GM18505 (cell line): ENCODE measurements around the gene IQGAP3.

Source experiments
- ATAC-seq: cut with Tn5 transposase; IDR thresholded peaks from one replicate; pipeline ENCODE4 v1.9.1; 2021; ENCODE audit not compliant: unreplicated experiment
- POLR2A ChIP-seq: IDR thresholded peaks from 4 replicates; pipeline ENCODE4 v1.6.1; 2011; ENCODE audit warnings: borderline replicate concordance; ENCODE audit not compliant: insufficient read depth, insufficient read length; ENCODE audit errors: extremely low read depth

The IQGAP3 gene

DNA sequence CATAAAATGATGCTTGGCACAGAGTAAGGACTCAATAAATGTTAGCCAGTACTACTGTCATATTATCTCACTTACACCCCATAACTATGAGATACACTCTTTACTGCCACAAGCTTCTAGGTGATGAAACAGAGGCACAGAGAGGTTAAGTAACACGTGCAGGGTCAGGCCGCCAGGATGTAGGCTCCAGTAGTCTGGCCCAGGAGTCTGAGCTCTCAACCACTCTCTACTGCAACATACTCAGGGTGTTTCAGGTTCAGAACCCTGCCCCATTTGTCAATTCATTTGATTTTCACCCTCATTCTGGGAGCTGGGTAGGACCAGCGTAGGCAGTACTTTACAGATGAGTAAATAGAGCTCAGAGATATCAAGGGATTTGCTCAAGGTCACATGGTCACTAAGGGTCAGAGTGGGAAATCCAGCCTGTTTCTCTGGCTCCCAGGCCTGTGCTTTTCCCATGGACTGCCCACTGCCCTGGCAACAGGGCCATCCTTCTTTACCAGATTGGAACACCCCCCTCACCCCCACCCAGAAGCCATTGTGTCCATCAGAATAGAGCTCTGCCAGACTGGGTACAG, 21.2 kb downstream of the IQGAP3 start:
- no peak for TF ChIP-seq POLR2A
- no peak for ATAC-seq

DNA sequence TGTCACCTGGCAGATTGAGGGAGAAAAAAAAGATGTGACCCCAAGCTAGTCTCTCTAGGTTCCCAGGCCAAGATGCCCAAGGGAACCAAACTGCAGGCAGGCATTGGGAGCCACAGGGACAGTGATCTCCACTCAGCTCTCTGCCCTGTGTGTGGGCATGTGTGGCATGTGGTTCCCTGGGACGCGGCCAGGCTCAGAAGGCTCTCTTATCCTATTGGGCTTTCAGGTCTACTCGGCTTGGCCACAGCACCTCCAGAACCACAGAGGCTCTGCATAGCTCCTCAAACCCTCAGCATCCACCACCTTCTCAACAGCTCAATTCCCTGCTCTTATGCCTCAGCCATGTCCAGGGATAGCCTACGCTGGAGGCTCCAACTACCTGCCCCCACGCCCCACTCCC, 22.0 kb downstream of the IQGAP3 start:
- no peak for TF ChIP-seq POLR2A

DNA sequence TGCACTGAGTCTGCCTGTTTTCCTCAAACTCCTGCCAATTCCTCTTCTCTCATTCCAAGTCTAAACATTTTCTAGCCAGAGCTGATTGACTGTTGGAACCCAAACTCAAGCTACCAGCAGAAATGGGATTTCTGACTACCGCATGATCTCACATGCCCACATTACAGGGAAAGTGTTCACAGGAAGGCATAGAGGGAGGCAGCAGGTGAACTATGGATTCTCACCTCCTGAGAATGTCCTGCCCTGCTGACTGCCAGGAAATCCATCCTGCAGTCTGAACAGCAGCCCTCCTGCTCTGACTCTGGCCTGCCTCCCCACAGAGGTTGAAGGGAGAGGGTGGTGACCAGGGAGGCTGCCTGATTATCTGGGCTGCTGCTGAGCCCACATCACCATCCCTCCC, 22.5 kb downstream of the IQGAP3 start:
- no peak for ATAC-seq
- no peak for TF ChIP-seq POLR2A

More for the DNA sequence above, 22.0 kb downstream of the IQGAP3 start:
- ATAC-seq: no peak

DNA sequence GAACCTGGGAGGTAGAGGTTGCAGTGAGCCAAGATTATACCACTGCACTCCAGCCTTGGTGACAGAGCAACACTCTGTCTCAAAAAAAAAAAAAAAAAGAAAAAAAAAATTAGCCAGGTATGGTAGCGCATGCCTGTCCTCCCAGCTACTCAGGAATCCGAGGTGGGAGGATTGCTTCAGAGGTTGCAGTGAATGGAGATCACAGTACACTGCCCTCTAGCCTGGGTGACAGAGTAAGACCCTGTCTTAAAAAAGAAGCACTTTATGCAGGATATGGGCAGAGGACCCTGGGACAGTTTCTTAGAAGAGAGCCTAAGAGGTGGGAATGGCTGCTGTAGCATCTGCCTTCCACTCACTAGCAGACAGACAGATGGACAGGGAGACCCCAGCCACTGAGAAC, 23.0 kb downstream of the IQGAP3 start:
- no peak for TF ChIP-seq POLR2A
- no peak for ATAC-seq

DNA sequence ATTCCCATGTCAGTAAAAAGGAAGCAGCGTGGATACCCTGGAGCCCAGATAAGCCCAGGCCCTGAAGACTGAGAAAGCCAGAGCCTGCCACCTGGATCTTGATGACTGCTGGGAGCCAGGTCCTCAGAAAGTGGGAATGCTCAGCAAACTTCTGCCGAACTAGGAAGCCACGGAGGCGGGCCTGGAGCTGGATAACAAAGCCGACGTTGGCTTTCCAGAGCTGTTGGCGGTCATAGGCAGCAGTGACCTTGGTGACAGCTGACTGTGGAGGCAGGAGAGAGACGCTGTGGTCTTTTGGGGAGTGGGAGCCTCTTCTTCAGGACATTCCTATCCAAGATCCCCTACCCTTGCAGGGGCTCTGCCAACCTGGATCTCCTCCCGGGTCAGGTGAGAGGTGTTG, 24.4 kb downstream of the IQGAP3 start:
- no peak for ATAC-seq
- TF ChIP-seq POLR2A: no peak

DNA sequence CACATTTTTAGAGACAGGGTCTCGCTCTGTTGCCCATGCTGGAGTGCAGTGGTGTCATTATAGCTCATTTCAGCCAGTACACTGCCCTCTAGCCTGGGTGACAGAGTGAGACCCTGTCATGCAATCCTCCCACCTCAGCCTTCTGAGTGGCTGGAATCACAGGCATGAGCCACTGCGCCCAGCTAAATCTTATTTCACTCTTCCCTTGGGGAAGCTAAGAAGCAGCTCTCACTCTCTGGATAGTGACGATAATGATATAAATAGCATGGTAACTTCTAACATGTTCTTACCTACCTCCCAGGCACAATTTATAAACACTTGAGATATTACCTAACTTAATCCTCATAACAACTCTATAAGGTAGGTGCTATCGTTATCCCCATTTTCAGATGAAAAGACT, 24.9 kb downstream of the IQGAP3 start:
- no peak for TF ChIP-seq POLR2A
- no peak for ATAC-seq

DNA sequence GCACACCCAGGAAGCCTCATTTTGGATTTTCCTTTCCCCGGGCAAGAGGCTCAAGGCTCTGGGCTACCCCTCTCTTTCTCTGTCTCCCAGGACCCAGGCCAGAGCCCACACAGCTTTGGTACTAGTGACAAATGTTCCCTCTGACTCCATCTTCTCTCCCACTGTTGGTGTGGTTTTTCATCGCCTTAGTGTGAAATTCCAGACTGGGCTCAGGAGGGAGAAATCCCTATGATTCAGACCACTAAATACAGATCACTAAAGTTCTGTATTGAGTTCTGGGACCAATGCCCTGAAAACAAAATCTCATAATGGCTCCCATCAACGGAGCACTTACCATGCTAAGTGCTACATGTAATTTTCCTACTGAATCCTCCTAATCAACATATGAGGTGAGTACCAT, 26.1 kb downstream of the IQGAP3 start:
- no peak for TF ChIP-seq POLR2A
- ATAC-seq: no peak

DNA sequence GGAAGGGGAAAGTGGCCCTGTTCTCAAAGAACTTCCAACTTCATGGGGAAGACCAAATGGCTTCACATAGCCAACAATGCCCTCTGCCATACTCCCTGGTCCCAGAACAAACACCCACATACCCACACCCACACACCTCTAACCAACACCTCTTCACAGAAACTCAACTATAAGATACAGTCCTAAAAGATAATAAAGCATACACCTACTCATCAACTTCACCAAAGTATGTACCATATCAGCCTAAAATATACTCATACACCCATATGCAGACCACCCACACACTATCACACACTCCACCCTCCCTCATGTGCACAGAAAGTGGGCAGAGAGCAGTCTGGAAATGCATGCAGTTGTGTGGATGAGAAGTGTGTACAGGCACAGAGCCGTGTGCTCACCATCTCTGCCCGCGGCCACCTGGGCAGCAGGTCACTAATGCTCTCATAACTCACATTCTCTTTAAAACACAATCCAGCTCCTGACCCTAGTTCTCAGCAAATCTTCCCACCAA, 27.7 kb downstream of the IQGAP3 start:
- ATAC-seq: no peak
- TF ChIP-seq POLR2A: no peak

DNA sequence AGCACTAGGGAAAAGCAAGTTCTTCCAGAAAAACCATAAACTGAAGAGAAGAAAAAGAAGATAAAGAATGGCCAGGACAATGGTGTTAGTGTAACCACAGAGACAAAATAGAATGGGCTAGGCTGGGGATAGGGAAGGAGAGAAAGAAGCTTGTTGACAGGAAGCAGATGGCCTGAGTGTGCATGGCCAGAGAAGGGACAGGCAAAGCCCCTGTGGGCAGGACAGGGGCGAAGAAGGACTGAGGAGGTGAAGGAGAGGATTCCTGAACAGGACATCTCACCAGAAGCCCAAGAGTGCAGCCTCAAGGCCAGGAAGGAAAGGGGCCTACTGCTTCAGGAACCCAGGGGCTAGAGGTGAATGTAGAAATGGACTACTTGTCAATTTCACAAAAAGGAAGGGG, 29.3 kb downstream of the IQGAP3 start:
- ATAC-seq: no peak

DNA sequence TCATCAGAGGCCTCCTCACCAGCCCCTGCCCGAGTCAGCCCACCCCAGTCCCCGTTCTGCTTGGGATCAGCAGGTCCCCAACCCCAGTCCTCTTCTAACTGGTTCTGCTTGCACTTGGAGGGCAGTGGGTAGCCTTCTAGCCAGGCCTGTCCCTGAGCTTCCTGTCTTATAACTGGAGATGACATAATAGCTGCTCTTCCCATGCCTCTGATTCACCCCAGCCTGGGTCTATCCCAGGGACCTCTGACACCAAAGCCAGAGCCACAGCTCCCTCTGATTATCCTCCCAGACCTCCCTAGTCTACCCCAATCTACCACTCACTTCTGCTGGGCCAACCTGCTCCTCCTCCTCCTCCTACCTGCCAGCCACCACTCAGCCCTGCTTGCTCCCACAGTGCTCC, 31.4 kb downstream of the IQGAP3 start:
- TF ChIP-seq POLR2A: no peak
- ATAC-seq: no peak

More for the DNA sequence above, 29.3 kb downstream of the IQGAP3 start:
- TF ChIP-seq POLR2A: no peak

DNA sequence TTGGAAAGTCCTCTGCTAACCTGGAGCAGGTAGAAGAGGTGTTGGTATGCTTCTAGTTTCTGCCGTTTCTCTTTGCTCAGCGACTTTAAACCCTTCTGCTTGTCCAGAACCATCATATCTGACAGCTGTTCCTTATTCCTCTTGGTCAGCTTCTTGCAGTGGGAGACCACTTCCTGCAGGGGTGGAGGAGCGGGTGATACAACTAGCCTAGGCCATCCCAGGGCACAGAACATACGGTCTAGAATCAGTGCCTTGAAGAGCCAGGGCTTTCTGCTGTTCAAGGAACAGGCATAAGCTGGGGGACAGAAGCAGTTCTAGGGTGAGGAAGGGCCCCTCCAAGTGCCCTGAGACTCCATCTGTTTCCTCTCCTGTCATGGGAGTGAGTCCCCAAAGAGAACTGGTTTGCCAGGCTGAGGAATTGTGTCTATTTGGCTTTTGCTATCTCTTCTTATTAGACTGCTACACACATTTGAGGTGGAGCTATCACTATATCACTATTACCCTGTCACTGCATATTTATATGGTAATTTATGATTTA, 32.5 kb downstream of the IQGAP3 start:
- ATAC-seq: no peak
- no peak for TF ChIP-seq POLR2A

DNA sequence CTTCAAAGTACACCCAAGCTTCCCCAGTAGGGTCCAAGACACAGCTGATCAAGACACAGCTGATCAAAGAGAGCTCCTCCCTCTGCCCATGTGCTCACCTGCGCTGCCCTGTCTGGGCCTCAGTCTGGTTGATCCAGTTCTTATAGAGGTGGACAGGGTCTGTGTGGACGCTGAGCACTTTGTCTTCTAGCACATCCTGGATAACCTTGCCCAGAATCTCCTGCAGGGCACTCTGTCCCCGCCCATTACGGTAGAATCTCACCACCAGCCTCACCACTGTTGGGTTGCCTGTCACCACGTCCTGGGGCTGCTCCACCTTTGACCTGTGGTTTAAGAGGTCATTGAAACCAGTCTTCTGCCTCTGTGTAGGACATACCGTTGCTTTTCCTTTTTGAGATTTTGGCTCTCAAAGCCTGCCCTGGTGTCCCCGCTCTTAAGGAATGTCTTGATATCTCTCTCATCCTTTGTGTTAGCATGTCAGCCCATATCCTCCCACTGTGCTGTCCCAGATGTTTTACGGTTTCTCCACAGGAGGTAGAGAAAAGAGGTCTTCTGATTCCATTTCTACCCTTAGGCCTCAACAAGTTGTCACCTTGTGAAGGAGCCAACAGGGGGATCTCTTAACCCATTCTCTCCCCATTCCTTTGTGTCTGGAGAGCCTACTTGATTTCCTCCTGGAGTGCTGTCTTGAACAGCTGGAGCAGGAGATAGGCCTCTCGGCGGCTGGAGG, 33.5 kb downstream of the IQGAP3 start:
- TF ChIP-seq POLR2A: no peak
- ATAC-seq: no peak

DNA sequence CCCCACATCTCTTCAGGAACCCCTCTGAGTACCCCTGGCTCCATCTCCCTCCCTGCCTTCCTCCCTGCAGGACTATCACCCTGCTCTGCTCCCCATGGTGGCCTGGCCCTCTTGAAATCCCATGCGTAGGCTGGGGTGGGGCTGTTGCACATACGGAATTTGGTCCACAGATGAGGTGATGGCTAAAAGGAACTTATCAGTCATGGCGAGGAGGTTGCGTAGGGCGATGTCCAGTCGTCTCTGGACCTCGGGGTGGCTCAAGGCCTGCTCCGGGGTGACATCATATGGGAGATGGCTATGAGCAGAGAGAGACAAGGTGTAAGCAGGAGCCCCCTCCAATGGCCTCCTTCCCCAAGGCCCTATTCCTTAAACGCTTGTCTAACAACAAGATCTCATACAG, 35.3 kb downstream of the IQGAP3 start:
- TF ChIP-seq POLR2A: no peak
- ATAC-seq: no peak
